Measurements from ENCODE around the gene TOM1L2.
"Not testable (repeated sequence)": the region's sequence is repeated elsewhere in the genome, so short reads cannot be mapped to it uniquely, and the experiment has no call there.

The TOM1L2 gene

DNA sequence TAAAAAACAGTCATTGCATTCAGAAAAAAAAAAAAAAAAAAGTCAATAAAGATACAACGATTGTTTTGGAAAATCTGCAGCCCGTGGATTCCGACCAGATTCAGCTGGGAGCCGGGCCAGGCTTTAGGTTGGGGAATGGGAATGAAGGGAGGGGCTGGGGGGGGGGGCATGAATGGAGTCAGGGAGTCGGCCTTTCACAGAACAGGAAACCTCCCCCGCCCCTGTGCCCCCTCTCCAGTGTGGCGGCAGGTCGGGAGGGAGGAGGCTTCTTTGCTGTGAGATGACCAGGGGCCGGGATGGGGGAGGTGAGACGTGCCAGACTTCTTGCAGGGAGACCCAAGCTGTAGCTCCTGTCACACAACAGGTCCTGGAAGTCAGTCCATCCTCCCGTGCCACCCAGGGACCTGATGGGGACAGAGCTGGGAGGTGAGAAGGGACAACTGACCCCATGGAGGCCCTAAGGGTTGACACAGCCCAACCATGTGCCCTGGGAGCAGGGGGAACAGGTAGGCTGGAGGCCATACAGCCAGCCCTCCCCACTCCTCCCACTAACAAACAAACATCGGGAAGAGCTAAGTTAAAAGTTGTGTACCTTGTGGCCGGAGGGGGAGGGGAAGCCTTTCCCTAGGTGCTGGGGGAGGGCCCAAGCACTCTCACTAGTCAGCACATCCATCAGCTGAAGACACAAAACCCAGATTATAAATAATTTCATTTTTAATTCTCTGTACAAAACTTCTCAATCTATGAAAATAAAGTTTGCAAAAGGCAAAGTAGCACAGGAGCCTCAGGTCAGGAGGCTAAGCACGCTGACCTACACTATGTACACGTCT is 160.6 kb downstream of the TOM1L2 start:
- ATAC-seq (replicated peaks; ENCODE audit: extremely low read depth, poor library complexity, severe bottlenecking) = no peak

DNA sequence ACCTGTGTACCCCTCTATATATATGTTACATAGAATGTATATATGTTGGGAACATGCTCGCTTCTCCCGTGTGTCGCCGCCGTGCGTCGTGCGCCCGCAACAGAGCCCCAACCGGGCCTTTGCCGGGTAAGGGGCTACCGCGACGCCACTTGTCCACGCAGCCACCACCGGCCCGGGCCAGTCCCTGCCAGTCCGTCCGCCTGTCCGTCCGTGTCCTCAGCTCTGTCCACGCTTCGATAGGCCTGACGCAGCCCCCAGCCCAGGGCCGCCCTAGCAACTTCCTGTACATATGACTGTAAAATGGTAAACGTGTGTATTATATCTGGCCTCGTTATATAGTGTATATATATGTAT is 161.3 kb downstream of the TOM1L2 start:
- Mint-ChIP-seq H3K9me3 (no peaks in the 10 kb centered on the region), H3K4me1 (peaks cover 8% of the 10 kb centered on the region), H3K27ac (ENCODE audit: low read depth) (peak overlapping the region; percentile 76), H3K36me3 (ENCODE audit: insufficient read depth) (peaks cover 32% of the 10 kb centered on the region), H3K4me3 (no peak overlapping the region), H3K27me3 (no peaks in the 10 kb centered on the region)
- DNase-seq (ENCODE audit: low spot score in 2 of 2) (no peak), ATAC-seq (replicated peaks; ENCODE audit: extremely low read depth, poor library complexity, severe bottlenecking) (no peak)

More for the DNA sequence above, 160.6 kb downstream of the TOM1L2 start:
- DNase-seq (ENCODE audit: low spot score in 2 of 2) = no peak
- peaks cover 35% of the 10 kb centered on the region for H3K36me3 Mint-ChIP-seq (ENCODE audit: insufficient read depth)
- H3K9me3 Mint-ChIP-seq = no peaks in the 10 kb centered on the region
- peaks cover 8% of the 10 kb centered on the region for H3K4me1 Mint-ChIP-seq
- H3K27ac Mint-ChIP-seq (ENCODE audit: low read depth) = peak overlapping the region; percentile 76
- no peaks in the 10 kb centered on the region for H3K27me3 Mint-ChIP-seq
- peak overlapping the region; percentile 25 for H3K4me3 Mint-ChIP-seq

- H3K27ac Mint-ChIP-seq (ENCODE audit: low read depth) = no peak overlapping the region
- H3K4me1 Mint-ChIP-seq = peaks cover 8% of the 10 kb centered on the region
- ATAC-seq (replicated peaks; ENCODE audit: extremely low read depth, poor library complexity, severe bottlenecking) (no peak), DNase-seq (ENCODE audit: low spot score in 2 of 2) (no peak)
- no peaks in the 10 kb centered on the region for H3K27me3 Mint-ChIP-seq
- peaks cover 26% of the 10 kb centered on the region for H3K36me3 Mint-ChIP-seq (ENCODE audit: insufficient read depth)
- H3K9me3 Mint-ChIP-seq = no peaks in the 10 kb centered on the region
- no peak overlapping the region for H3K4me3 Mint-ChIP-seq
Measured at GRCh38 chr17:17810084-17810894, 161.9 kb downstream of the TOM1L2 start.

DNA sequence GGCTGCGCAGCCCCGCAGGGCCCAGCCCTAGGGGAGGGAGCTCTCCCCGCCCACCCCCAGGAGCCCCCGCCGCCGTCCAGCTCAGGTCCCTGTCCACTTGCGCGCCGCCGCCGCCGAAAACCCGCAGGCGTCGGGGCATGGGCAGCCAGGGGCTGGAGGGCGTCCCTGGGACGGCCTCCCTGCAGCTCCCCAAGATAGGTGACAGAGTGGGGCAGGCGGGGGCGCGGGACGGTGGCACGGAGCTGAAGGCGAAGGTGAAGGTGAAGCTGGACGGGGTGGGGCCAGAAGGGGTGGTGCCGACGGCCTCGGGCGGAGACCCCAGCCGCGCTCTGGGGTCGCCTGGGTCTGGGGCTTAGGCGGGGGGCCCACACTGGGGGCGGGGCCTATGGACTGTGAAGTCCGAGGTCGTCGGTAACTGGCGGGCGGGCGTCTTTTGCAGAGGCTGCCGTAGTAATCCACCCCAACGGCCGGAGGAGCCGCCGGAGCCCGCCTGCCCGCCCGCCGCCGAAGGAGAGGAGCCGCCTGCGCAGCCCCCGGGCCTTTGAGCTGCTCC is 162.6 kb downstream of the TOM1L2 start:
- Mint-ChIP-seq H3K4me3 (no peak overlapping the region), H3K9me3 (no peaks in the 10 kb centered on the region), H3K27ac (ENCODE audit: low read depth) (no peak overlapping the region), H3K36me3 (ENCODE audit: insufficient read depth) (peaks cover 21% of the 10 kb centered on the region), H3K27me3 (no peaks in the 10 kb centered on the region), H3K4me1 (peaks cover 8% of the 10 kb centered on the region)
- no peak for DNase-seq (ENCODE audit: low spot score in 2 of 2)
- ATAC-seq (replicated peaks; ENCODE audit: extremely low read depth, poor library complexity, severe bottlenecking) = no peak

DNA sequence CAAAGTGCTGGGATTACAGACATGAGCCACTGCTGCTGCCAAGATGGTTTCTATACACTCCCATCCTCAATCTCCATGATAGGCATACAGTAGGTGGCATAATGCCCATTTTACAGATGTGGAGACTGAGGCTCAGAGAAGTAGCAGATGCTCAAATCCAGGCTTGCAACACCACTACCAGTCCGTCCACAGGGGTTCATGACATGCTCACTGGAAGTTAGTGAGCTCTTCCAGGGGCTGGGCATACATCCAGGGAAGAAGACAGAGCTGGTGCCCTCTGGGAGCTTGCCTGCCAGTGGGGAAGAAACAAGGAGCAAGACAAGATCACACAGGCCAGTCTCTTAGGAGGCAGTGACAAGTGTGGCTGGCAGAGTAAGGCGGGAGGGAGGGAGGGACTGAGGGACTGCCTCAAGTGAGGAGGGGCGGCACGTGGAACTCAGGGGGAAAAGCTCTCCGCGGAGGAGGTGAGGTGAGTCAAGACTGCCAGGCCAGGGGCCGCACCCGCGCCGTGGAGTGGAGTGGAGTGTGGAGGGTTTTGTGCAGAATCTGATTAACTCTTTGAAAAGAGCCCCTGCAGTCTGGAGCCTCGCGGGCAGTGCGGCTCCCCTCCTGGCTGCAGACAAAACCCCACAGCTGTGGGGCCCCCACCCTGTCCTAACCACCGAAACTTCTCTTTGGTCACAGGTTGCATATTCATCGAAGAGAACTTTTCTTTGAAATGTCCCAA is 163.3 kb downstream of the TOM1L2 start:
- no peaks in the 10 kb centered on the region for H3K9me3 Mint-ChIP-seq
- peaks cover 8% of the 10 kb centered on the region for H3K4me1 Mint-ChIP-seq
- ATAC-seq (replicated peaks; ENCODE audit: extremely low read depth, poor library complexity, severe bottlenecking) = no peak
- no peak overlapping the region for H3K4me3 Mint-ChIP-seq
- no peak overlapping the region for H3K27ac Mint-ChIP-seq (ENCODE audit: low read depth)
- DNase-seq (ENCODE audit: low spot score in 2 of 2) = no peak
- peaks cover 15% of the 10 kb centered on the region for H3K36me3 Mint-ChIP-seq (ENCODE audit: insufficient read depth)
- H3K27me3 Mint-ChIP-seq = no peaks in the 10 kb centered on the region

DNA sequence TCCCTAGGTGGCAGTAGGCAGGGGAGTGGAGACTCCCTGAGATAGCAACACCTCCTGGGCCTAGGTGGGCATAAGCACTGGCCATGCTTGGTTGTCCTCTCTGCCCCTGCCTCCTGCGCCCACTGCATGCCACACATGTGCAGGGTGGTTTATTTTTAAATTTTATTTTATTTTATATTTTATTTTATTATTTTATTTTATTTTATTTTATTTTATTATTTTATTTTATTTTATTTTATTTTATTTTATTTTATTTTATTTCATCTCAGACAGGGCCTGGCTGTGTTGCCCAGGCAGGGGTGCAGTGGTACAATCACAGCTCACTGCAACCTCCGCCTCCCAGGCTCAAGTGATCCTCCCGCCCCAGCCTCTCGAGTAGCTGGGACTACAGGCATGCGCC is 164.0 kb downstream of the TOM1L2 start:
- ATAC-seq (replicated peaks; ENCODE audit: extremely low read depth, poor library complexity, severe bottlenecking); H3K4me1 Mint-ChIP-seq; H3K4me3 Mint-ChIP-seq; DNase-seq (ENCODE audit: low spot score in 2 of 2); H3K27me3 Mint-ChIP-seq; H3K27ac Mint-ChIP-seq (ENCODE audit: low read depth); H3K9me3 Mint-ChIP-seq: not testable (repeated sequence)
- H3K36me3 Mint-ChIP-seq (ENCODE audit: insufficient read depth) = peaks cover 14% of the 10 kb centered on the region

GRCh38 chr17:17807440-17807839 is 164.8 kb downstream of the TOM1L2 start:
- no peak overlapping the region for H3K27ac Mint-ChIP-seq (ENCODE audit: low read depth)
- H3K36me3 Mint-ChIP-seq (ENCODE audit: insufficient read depth) = peaks cover 13% of the 10 kb centered on the region
- ATAC-seq (replicated peaks; ENCODE audit: extremely low read depth, poor library complexity, severe bottlenecking) (no peak), DNase-seq (ENCODE audit: low spot score in 2 of 2) (no peak)
- H3K4me1 Mint-ChIP-seq = peaks cover 8% of the 10 kb centered on the region
- no peak overlapping the region for H3K4me3 Mint-ChIP-seq
- no peaks in the 10 kb centered on the region for H3K9me3 Mint-ChIP-seq
- H3K27me3 Mint-ChIP-seq = no peaks in the 10 kb centered on the region

- DNase-seq (ENCODE audit: low spot score in 2 of 2) (no peak), ATAC-seq (replicated peaks; ENCODE audit: extremely low read depth, poor library complexity, severe bottlenecking) (no peak)
- Mint-ChIP-seq H3K27ac (ENCODE audit: low read depth) (no peak overlapping the region), H3K4me3 (no peak overlapping the region), H3K27me3 (no peaks in the 10 kb centered on the region), H3K9me3 (no peaks in the 10 kb centered on the region), H3K4me1 (peaks cover 8% of the 10 kb centered on the region), H3K36me3 (ENCODE audit: insufficient read depth) (peaks cover 14% of the 10 kb centered on the region)
Measured at GRCh38 chr17:17806611-17807274, 165.5 kb downstream of the TOM1L2 start.

- ATAC-seq (replicated peaks; ENCODE audit: extremely low read depth, poor library complexity, severe bottlenecking) (no peak), DNase-seq (ENCODE audit: low spot score in 2 of 2) (no peak)
- H3K27me3 Mint-ChIP-seq = no peaks in the 10 kb centered on the region
- H3K27ac Mint-ChIP-seq (ENCODE audit: low read depth) = peak overlapping the region; percentile 33
- H3K36me3 Mint-ChIP-seq (ENCODE audit: insufficient read depth) = peaks cover 11% of the 10 kb centered on the region
- H3K4me3 Mint-ChIP-seq = no peak overlapping the region
- H3K4me1 Mint-ChIP-seq = peaks cover 8% of the 10 kb centered on the region
- no peaks in the 10 kb centered on the region for H3K9me3 Mint-ChIP-seq
Measured at GRCh38 chr17:17806035-17806434, 166.2 kb downstream of the TOM1L2 start.

DNA sequence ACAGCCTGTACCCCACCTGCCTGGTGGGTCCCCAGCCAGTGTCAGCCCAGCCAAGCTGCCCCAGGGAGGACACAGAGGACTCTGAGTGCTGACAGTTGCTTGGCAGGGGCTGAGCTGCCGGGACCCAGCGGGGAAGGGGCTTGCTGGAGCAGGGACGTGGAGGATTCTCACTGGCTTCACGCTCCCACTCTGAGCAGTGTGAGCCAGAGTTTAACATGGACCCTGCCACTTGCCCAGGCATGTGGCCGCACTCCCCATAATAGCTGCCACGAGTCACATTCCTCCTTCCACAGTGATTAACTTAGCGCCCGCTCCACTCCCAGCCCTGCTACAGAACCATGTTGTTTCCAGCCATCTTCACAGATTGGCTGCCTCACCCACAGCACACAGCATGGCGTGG is 166.6 kb downstream of the TOM1L2 start:
- DNase-seq (ENCODE audit: low spot score in 2 of 2) (no peak), ATAC-seq (replicated peaks; ENCODE audit: extremely low read depth, poor library complexity, severe bottlenecking) (no peak)
- H3K9me3 Mint-ChIP-seq = no peaks in the 10 kb centered on the region
- H3K4me3 Mint-ChIP-seq = no peak overlapping the region
- peaks cover 12% of the 10 kb centered on the region for H3K36me3 Mint-ChIP-seq (ENCODE audit: insufficient read depth)
- peaks cover 8% of the 10 kb centered on the region for H3K4me1 Mint-ChIP-seq
- peak overlapping the region; percentile 33 for H3K27ac Mint-ChIP-seq (ENCODE audit: low read depth)
- no peaks in the 10 kb centered on the region for H3K27me3 Mint-ChIP-seq

GRCh38 chr17:17804007-17804406 is 168.2 kb downstream of the TOM1L2 start:
- peak overlapping the region; percentile 13 for H3K27ac Mint-ChIP-seq (ENCODE audit: low read depth)
- H3K9me3 Mint-ChIP-seq = no peaks in the 10 kb centered on the region
- H3K36me3 Mint-ChIP-seq (ENCODE audit: insufficient read depth) = peaks cover 14% of the 10 kb centered on the region
- no peak for ATAC-seq (replicated peaks; ENCODE audit: extremely low read depth, poor library complexity, severe bottlenecking)
- no peak overlapping the region for H3K4me3 Mint-ChIP-seq
- no peak for DNase-seq (ENCODE audit: low spot score in 2 of 2)
- H3K4me1 Mint-ChIP-seq = peaks cover 6% of the 10 kb centered on the region
- no peaks in the 10 kb centered on the region for H3K27me3 Mint-ChIP-seq

All from central memory CD8-positive, alpha-beta T cell (primary cell).